Karpas-422 (cell line): ENCODE results near the gene KLHL22. TPM values are rescaled to one million over a fixed set of nuclear protein-coding genes. Genes with fewer than 3 reads are reported as not detected.
"Not testable (repeated sequence)": the region's sequence is repeated elsewhere in the genome, so short reads cannot be mapped to it uniquely, and the experiment has no call there.

ENCODE experiments used
- DNase-seq: peaks from one replicate; pipeline ENCODE4 v3.0.0-alpha.2; 2015
- H2AFZ ChIP-seq: fragments of 200-600 bp; sonication (generic); 2 replicates; pipeline ENCODE4 v1.6.1; 2014; ENCODE audit warnings: antibody characterized with exemption, low read length, mixed read lengths
- H3K27ac ChIP-seq: fragments of 200-600 bp; sonication (generic); 2 replicates; pipeline ENCODE4 v1.5.1; 2014; ENCODE audit warnings: mild to moderate bottlenecking, low read length, moderate library complexity
- H3K27me3 ChIP-seq: fragments of 200-600 bp; sonication (generic); 2 replicates; pipeline ENCODE4 v1.6.1; 2014; ENCODE audit warnings: low read length, mixed read lengths
- H3K36me3 ChIP-seq: fragments of 200-600 bp; sonication (generic); 2 replicates; pipeline ENCODE4 v1.6.1; 2014; ENCODE audit warnings: low read length, mixed read lengths; ENCODE audit not compliant: insufficient read depth
- H3K4me1 ChIP-seq: fragments of 200-600 bp; sonication (generic); 2 replicates; pipeline ENCODE4 v1.6.1; 2014; ENCODE audit warnings: mild to moderate bottlenecking, low read length, mixed read lengths
- H3K4me2 ChIP-seq: fragments of 200-600 bp; sonication (generic); 2 replicates; pipeline ENCODE4 v1.6.1; 2014; ENCODE audit warnings: low read length, low read depth, mild to moderate bottlenecking; ENCODE audit not compliant: poor library complexity, severe bottlenecking
- H3K4me3 ChIP-seq: fragments of 200-600 bp; sonication (generic); 2 replicates; pipeline ENCODE4 v1.5.1; 2014; ENCODE audit warnings: mild to moderate bottlenecking, antibody characterized with exemption, low read length, mixed read lengths
- H3K79me2 ChIP-seq: fragments of 200-600 bp; sonication (generic); 2 replicates; pipeline ENCODE4 v1.6.1; 2014; ENCODE audit warnings: mild to moderate bottlenecking, low read length, mixed read lengths
- H3K9ac ChIP-seq: fragments of 200-600 bp; sonication (generic); 2 replicates; pipeline ENCODE4 v1.6.0; 2014; ENCODE audit warnings: low read length
- H3K9me2 ChIP-seq: fragments of 200-600 bp; sonication (generic), shearing (Covaris generic); replicated peaks from 2 replicates; pipeline ENCODE4 v1.6.0; 2014; ENCODE audit warnings: mild to moderate bottlenecking, low read length, moderate library complexity; ENCODE audit not compliant: insufficient read depth
- H3K9me3 ChIP-seq: fragments of 300-700, 200-600 bp; sonication (generic); 2 replicates; pipeline ENCODE4 v1.6.1; 2014; ENCODE audit warnings: low read length, mixed read lengths
- H4K20me1 ChIP-seq: fragments of 200-600 bp; sonication (generic); 2 replicates; pipeline ENCODE4 v1.6.1; 2014; ENCODE audit warnings: mild to moderate bottlenecking, antibody characterized with exemption, low read length, low read depth; ENCODE audit not compliant: insufficient read depth
- total RNA-seq: library from RNA; depleted of rRNA; stranded (reverse); fragments of >200 nt; shearing (Covaris generic); gene quantifications from 2 replicates; pipeline ENCODE4 v1.2.3, GENCODE V29; 2014; ENCODE audit warnings: low replicate concordance

The KLHL22 gene
- total RNA-seq, 1 experiment from 2014 or later = 9.7 TPM

GRCh38 chr22:20418211-20418788 is 77.3 kb downstream of the KLHL22 start:
- no peaks in the 10 kb centered on the region for H3K27me3 ChIP-seq
- no peaks in the 10 kb centered on the region for H3K79me2 ChIP-seq
- no peak overlapping the region for H3K27ac ChIP-seq
- no peaks in the 10 kb centered on the region for H3K36me3 ChIP-seq
- H3K9me2 ChIP-seq = no peaks in the 10 kb centered on the region
- peak; percentile 88 for DNase-seq
- no peak overlapping the region for H3K4me2 ChIP-seq
- no peaks in the 10 kb centered on the region for H4K20me1 ChIP-seq
- H3K9ac ChIP-seq = peak overlapping the region; percentile 53; the same call in 1 of the 2 replicates
- no peaks in the 10 kb centered on the region for H3K9me3 ChIP-seq
- no peak overlapping the region for H2AFZ ChIP-seq
- peaks cover 3% of the 10 kb centered on the region for H3K4me1 ChIP-seq
- no peak overlapping the region for H3K4me3 ChIP-seq

- not testable (repeated sequence) for H3K9ac ChIP-seq, H4K20me1 ChIP-seq, H3K27ac ChIP-seq, H3K4me3 ChIP-seq, H3K4me1 ChIP-seq, H3K27me3 ChIP-seq, DNase-seq, H2AFZ ChIP-seq, H3K79me2 ChIP-seq, H3K9me3 ChIP-seq, H3K36me3 ChIP-seq, H3K4me2 ChIP-seq, H3K9me2 ChIP-seq
These were observed 79.9 kb downstream of the KLHL22 start for GRCh38 chr22:20415699-20416098.

- H3K79me2 ChIP-seq, H3K4me2 ChIP-seq, H3K4me1 ChIP-seq, DNase-seq, H3K36me3 ChIP-seq, H3K9me3 ChIP-seq, H3K4me3 ChIP-seq, H3K27me3 ChIP-seq, H3K27ac ChIP-seq, H3K9me2 ChIP-seq, H3K9ac ChIP-seq, H4K20me1 ChIP-seq, H2AFZ ChIP-seq: not testable (repeated sequence)
These were observed 80.4 kb downstream of the KLHL22 start for GRCh38 chr22:20415241-20415640.

- Histone ChIP-seq H3K27ac (no peak overlapping the region), H4K20me1 (no peaks in the 10 kb centered on the region), H3K4me2 (no peak overlapping the region), H3K27me3 (no peaks in the 10 kb centered on the region), H3K4me3 (no peak overlapping the region), H3K4me1 (peaks cover 3% of the 10 kb centered on the region), H2AFZ (no peak overlapping the region), H3K79me2 (no peaks in the 10 kb centered on the region), H3K9ac (no peak overlapping the region), H3K9me3 (no peaks in the 10 kb centered on the region), H3K36me3 (no peaks in the 10 kb centered on the region), H3K9me2 (no peaks in the 10 kb centered on the region)
- DNase-seq = no peak
These were observed 81.1 kb downstream of the KLHL22 start for GRCh38 chr22:20414450-20414849.

- H3K4me2 ChIP-seq = no peak overlapping the region
- H3K4me3 ChIP-seq = no peak overlapping the region
- no peaks in the 10 kb centered on the region for H3K9me2 ChIP-seq
- no peak overlapping the region for H3K9ac ChIP-seq
- no peak for DNase-seq
- no peak overlapping the region for H2AFZ ChIP-seq
- H3K79me2 ChIP-seq = no peaks in the 10 kb centered on the region
- H3K9me3 ChIP-seq = no peaks in the 10 kb centered on the region
- no peaks in the 10 kb centered on the region for H3K36me3 ChIP-seq
- no peaks in the 10 kb centered on the region for H4K20me1 ChIP-seq
- H3K27me3 ChIP-seq = no peaks in the 10 kb centered on the region
- peaks cover 3% of the 10 kb centered on the region for H3K4me1 ChIP-seq
- no peak overlapping the region for H3K27ac ChIP-seq
These were observed 81.5 kb downstream of the KLHL22 start for GRCh38 chr22:20414059-20414440.

GRCh38 chr22:20413217-20414058 is 82.2 kb downstream of the KLHL22 start:
- H3K27me3 ChIP-seq = no peaks in the 10 kb centered on the region
- no peak overlapping the region for H2AFZ ChIP-seq
- DNase-seq = no peak
- no peaks in the 10 kb centered on the region for H3K9me2 ChIP-seq
- H3K4me1 ChIP-seq = peaks cover 3% of the 10 kb centered on the region
- no peak overlapping the region for H3K27ac ChIP-seq
- no peak overlapping the region for H3K4me2 ChIP-seq
- no peak overlapping the region for H3K9ac ChIP-seq
- no peaks in the 10 kb centered on the region for H4K20me1 ChIP-seq
- H3K36me3 ChIP-seq = no peaks in the 10 kb centered on the region
- no peaks in the 10 kb centered on the region for H3K9me3 ChIP-seq
- H3K4me3 ChIP-seq = no peak overlapping the region
- H3K79me2 ChIP-seq = no peaks in the 10 kb centered on the region

- Histone ChIP-seq H3K9ac (no peak overlapping the region), H2AFZ (no peak overlapping the region), H3K4me2 (no peak overlapping the region), H3K79me2 (no peaks in the 10 kb centered on the region), H3K9me2 (no peaks in the 10 kb centered on the region), H3K9me3 (no peaks in the 10 kb centered on the region), H3K36me3 (no peaks in the 10 kb centered on the region), H4K20me1 (no peaks in the 10 kb centered on the region), H3K27ac (no peak overlapping the region), H3K4me3 (no peak overlapping the region), H3K4me1 (no peaks in the 10 kb centered on the region), H3K27me3 (no peaks in the 10 kb centered on the region)
- DNase-seq = no peak
These were observed 83.0 kb downstream of the KLHL22 start for GRCh38 chr22:20412474-20413216.

- DNase-seq, H3K4me1 ChIP-seq, H3K9me2 ChIP-seq, H3K9ac ChIP-seq, H3K9me3 ChIP-seq, H2AFZ ChIP-seq, H3K4me3 ChIP-seq, H3K4me2 ChIP-seq, H3K27ac ChIP-seq, H4K20me1 ChIP-seq, H3K27me3 ChIP-seq, H3K36me3 ChIP-seq, H3K79me2 ChIP-seq: not testable (repeated sequence)
These were observed 86.2 kb downstream of the KLHL22 start for GRCh38 chr22:20409385-20409784.
